ENCODE data around the gene WDR46. TPM values are rescaled to one million over a fixed set of nuclear protein-coding genes. Genes with fewer than 3 reads are reported as not detected.
A peak's percentile ranks its signal among the peaks of the same experiment; 100 is the strongest.

Gene WDR46
- total and polyA plus RNA-seq, 2 of the 13 experiments (the other 11 are each of a cell fraction or from before 2014, with no cell fraction given): 47.4 to 105 TPM

- POLR2A ChIA-PET: interaction anchor here (0.6 to 1.3 kb wide), 2 partner anchors 25 to 44 kb away, joined by 3 read pairs; no protein-coding TSS in a partner anchor
- TF ChIP-seq LCORL (IDR thresholded peaks at IDR 0.05) (no peak), LCORL (CRISPR knock-in tag; IDR thresholded peaks at IDR 0.05) (0 out of 2 replicates have a peak, but pooled peaks have one; percentile 31), SAFB2 (CRISPR knock-in tag; IDR thresholded peaks at IDR 0.05; ENCODE audit: borderline replicate concordance, low read depth) (0 out of 2 replicates have a peak, but pooled peaks have one; percentile 39), ZNF414 (CRISPR knock-in tag; IDR thresholded peaks at IDR 0.05) (0 out of 2 replicates have a peak, but pooled peaks have one; percentile 32), ZNF777 (CRISPR knock-in tag; IDR thresholded peaks at IDR 0.05) (no peak), ZNF253 (CRISPR knock-in tag; IDR thresholded peaks at IDR 0.05; ENCODE audit: borderline replicate concordance) (no peak), ZNF891 (CRISPR knock-in tag; IDR thresholded peaks at IDR 0.05) (no peak), TEAD3 (CRISPR knock-in tag; optimal IDR thresholded peaks at IDR 0.05; ENCODE audit: borderline replicate concordance) (peak; percentile 5), RBFOX2 (IDR thresholded peaks at IDR 0.05; ENCODE audit: low read depth, low read length) (peak; percentile 60; the same call in 1 of the 2 replicates), DNMT1 (CRISPR knock-in tag; IDR thresholded peaks at IDR 0.05) (0 out of 2 replicates have a peak, but pooled peaks have one; percentile 51), ZNF430 (CRISPR knock-in tag; IDR thresholded peaks at IDR 0.05) (no peak), ZNF780A (CRISPR knock-in tag; IDR thresholded peaks at IDR 0.05) (0 out of 2 replicates have a peak, but pooled peaks have one; percentile 35), ZBTB38 (CRISPR knock-in tag; IDR thresholded peaks at IDR 0.05) (peak; percentile 49; the same call in 1 of the 2 replicates), AHR (CRISPR knock-in tag; IDR thresholded peaks at IDR 0.05) (0 out of 2 replicates have a peak, but pooled peaks have one; percentile 35), TCF7 (IDR thresholded peaks at IDR 0.05; ENCODE audit: low read depth) (no peak), MEF2D (CRISPR knock-in tag; IDR thresholded peaks at IDR 0.05) (peak; percentile 13; the same call in 1 of the 2 replicates), ZNF605 (CRISPR knock-in tag; IDR thresholded peaks at IDR 0.05) (0 out of 2 replicates have a peak, but pooled peaks have one; percentile 54), RBM22 (optimal IDR thresholded peaks at IDR 0.05; ENCODE audit: low read length) (peak; percentile 33), SALL1 (CRISPR knock-in tag; IDR thresholded peaks at IDR 0.05) (0 out of 2 replicates have a peak, but pooled peaks have one; percentile 26), ZFP62 (CRISPR knock-in tag; IDR thresholded peaks at IDR 0.05) (no peak), ZNF740 (CRISPR knock-in tag; IDR thresholded peaks at IDR 0.05) (no peak), JUNB (CRISPR knock-in tag; IDR thresholded peaks at IDR 0.05; ENCODE audit: borderline replicate concordance) (no peak), GZF1 (CRISPR knock-in tag; IDR thresholded peaks at IDR 0.05) (no peak), E2F1 (CRISPR knock-in tag; IDR thresholded peaks at IDR 0.05) (no peak)
Observed at GRCh38 chr6:33273924-33274902, 14.8 kb downstream of the WDR46 start.

More at GRCh38 chr6:33273924-33274902, 14.8 kb downstream of the WDR46 start:
- Histone ChIP-seq H3K79me2 (ENCODE audit: insufficient read depth, low read length) (peaks cover 46% of the 10 kb centered on the region), H2AFZ (ENCODE audit: low read length) (no peak overlapping the region), H3K4me1 (ENCODE audit: insufficient read depth, low read length) (peaks cover 48% of the 10 kb centered on the region), H3K27ac (ENCODE audit: extremely low read length, insufficient read depth, low read length) (peak overlapping the region; percentile 95), H4K20me1 (ENCODE audit: insufficient read depth, low read length) (peaks cover 33% of the 10 kb centered on the region), H3K27me3 (ENCODE audit: control insufficient read depth in 1 of 2, insufficient read depth in 2 of 2, low read length in 2 of 2) (no peaks in the 10 kb centered on the region; a peak in 1 of 5 replicates), H3K4me3 (replicated peaks in 1 of 3; ENCODE audit: insufficient read depth in 1 of 3, low read depth in 2 of 3, low read length in 3 of 3) (peak overlapping the region; percentile 75 to 89 (median 80)), H3K9ac (ENCODE audit: insufficient read depth, low read depth, low read length) (peak overlapping the region; percentile 95), H3K36me3 (replicated peaks in 1 of 2; ENCODE audit: control insufficient read depth in 1 of 2, insufficient read depth in 2 of 2, low read length in 2 of 2) (peaks cover 19 to 46% of the 10 kb centered on the region in 2 experiments), H3K9me3 (ENCODE audit: low read length) (no peaks in the 10 kb centered on the region), H3K4me2 (ENCODE audit: low read depth, low read length) (peak overlapping the region; percentile 89)
- no peak for DNase-seq (ENCODE audit: low spot score)
- WGBS (ENCODE audit: low lambda C conversion rate): 67% methylated on average over 14 of the region's 14 CpGs
- BruUV-seq (replicated peaks): no TSS peak
- no peak for ATAC-seq
- peak; percentile 23 for FAIRE-seq
- CTCF ChIA-PET (ENCODE audit: low intra/inter-chr PET ratio, low total read pairs): no interaction called here
- in situ Hi-C loops (cut with HindIII; ENCODE audit: extremely low pct_ligation_motif_present, low pct_unique_long_range_greater_than_20kb) (no loop called here), intact Hi-C loops (cut with micrococcal nuclease; ENCODE audit: unreplicated experiment) (loop anchor here (5.0 kb wide), 1 partner anchor 38 kb away; the partner anchor contains the start of gene TAPBP)
